Thyroid gland (tissue), 4 donors: ENCODE data around the gene GALNT5.

Experiments used
- POLR2A ChIP-seq, 2 donors: fragments of 450-650 bp; IDR thresholded peaks; one replicate each; pipeline ENCODE4 v1.6.1; 2017; ENCODE audit warnings: antibody characterized with exemption in 2 of 2, mild to moderate bottlenecking in 2 of 2, moderate library complexity in 1 of 2
- TF ChIP-seq, protein P1 (sequence below), 6 experiments: fragments of 200-600 bp in 3 of 6; fragments of 450-650 bp in 3 of 6; sonication (generic) in 3 of 6; IDR thresholded peaks; one replicate each; pipeline ENCODE4 v1.5.1; 2016 to 2019; ENCODE audit warnings: antibody characterized with exemption in 6 of 6, mild to moderate bottlenecking in 2 of 6, inconsistent platforms in 1 of 6, moderate library complexity in 1 of 6

DNA sequence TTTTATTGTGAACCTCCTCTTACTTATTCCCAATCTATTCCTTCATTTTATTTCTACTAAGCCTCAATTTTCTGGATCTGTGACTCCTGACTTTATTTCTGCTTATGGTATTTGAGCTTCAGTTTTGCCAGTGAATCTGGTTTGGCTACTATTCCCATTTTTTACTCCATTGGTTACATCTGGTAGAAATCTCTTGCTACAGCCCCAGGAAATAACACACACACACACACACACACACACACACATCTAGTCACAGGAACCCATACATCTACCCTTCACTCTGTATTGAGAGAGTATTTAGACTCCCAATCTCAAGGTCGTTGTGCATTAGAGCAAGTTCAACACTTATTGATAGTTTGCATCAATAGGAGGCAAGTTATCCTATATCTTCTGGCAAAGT, 37.0 kb upstream of the GALNT5 start:
- no peak for TF ChIP-seq POLR2A (IDR thresholded peaks at IDR 0.05)
- TF ChIP-seq, protein P1, sequence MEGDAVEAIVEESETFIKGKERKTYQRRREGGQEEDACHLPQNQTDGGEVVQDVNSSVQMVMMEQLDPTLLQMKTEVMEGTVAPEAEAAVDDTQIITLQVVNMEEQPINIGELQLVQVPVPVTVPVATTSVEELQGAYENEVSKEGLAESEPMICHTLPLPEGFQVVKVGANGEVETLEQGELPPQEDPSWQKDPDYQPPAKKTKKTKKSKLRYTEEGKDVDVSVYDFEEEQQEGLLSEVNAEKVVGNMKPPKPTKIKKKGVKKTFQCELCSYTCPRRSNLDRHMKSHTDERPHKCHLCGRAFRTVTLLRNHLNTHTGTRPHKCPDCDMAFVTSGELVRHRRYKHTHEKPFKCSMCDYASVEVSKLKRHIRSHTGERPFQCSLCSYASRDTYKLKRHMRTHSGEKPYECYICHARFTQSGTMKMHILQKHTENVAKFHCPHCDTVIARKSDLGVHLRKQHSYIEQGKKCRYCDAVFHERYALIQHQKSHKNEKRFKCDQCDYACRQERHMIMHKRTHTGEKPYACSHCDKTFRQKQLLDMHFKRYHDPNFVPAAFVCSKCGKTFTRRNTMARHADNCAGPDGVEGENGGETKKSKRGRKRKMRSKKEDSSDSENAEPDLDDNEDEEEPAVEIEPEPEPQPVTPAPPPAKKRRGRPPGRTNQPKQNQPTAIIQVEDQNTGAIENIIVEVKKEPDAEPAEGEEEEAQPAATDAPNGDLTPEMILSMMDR (IDR thresholded peaks at IDR 0.05): no peak
